Measurements from ENCODE around the gene IL1RAPL1. TPM values are rescaled to one million over a fixed set of nuclear protein-coding genes. Genes with fewer than 3 reads are reported as not detected.
"Not testable (repeated sequence)": the region's sequence is repeated elsewhere in the genome, so short reads cannot be mapped to it uniquely, and the experiment has no call there.

The IL1RAPL1 gene
- total RNA-seq, 1 experiment from 2014 or later = 3.2 TPM

- no peak for DNase-seq (ENCODE audit: low read depth)
These were observed 522.8 kb downstream of the IL1RAPL1 start for GRCh38 chrX:29110041-29110440.

GRCh38 chrX:29113221-29113620 lies 526.0 kb downstream of the IL1RAPL1 start:
- no peak for DNase-seq (ENCODE audit: low read depth)

GRCh38 chrX:29122817-29123216 lies 535.6 kb downstream of the IL1RAPL1 start:
- not testable (repeated sequence) for DNase-seq (ENCODE audit: low read depth)

GRCh38 chrX:29130905-29131304 lies 543.7 kb downstream of the IL1RAPL1 start:
- no peak for DNase-seq (ENCODE audit: low read depth)

GRCh38 chrX:29136904-29137303 lies 549.7 kb downstream of the IL1RAPL1 start:
- no peak for DNase-seq (ENCODE audit: low read depth)

- DNase-seq (ENCODE audit: low read depth) = no peak
These were observed 550.8 kb downstream of the IL1RAPL1 start for GRCh38 chrX:29138003-29138402.

- DNase-seq (ENCODE audit: low read depth) = peak; percentile 85
These were observed 556.1 kb downstream of the IL1RAPL1 start for GRCh38 chrX:29143356-29143755.

- peak; percentile 63 for DNase-seq (ENCODE audit: low read depth)
These were observed 556.5 kb downstream of the IL1RAPL1 start for GRCh38 chrX:29143756-29144155.

GRCh38 chrX:29145316-29145715 lies 558.1 kb downstream of the IL1RAPL1 start:
- peak; percentile 36 for DNase-seq (ENCODE audit: low read depth)

GRCh38 chrX:29148511-29148910 lies 561.3 kb downstream of the IL1RAPL1 start:
- DNase-seq (ENCODE audit: low read depth) = no peak

- DNase-seq (ENCODE audit: low read depth) = no peak
These were observed 568.0 kb downstream of the IL1RAPL1 start for GRCh38 chrX:29155286-29155685.

GRCh38 chrX:29172880-29173279 lies 585.6 kb downstream of the IL1RAPL1 start:
- peak; percentile 71 for DNase-seq (ENCODE audit: low read depth)

GRCh38 chrX:29187264-29187663 lies 600.0 kb downstream of the IL1RAPL1 start:
- no peak for DNase-seq (ENCODE audit: low read depth)

- DNase-seq (ENCODE audit: low read depth) = no peak
These were observed 609.3 kb downstream of the IL1RAPL1 start for GRCh38 chrX:29196501-29196900.

- DNase-seq (ENCODE audit: low read depth) = no peak
These were observed 628.0 kb downstream of the IL1RAPL1 start for GRCh38 chrX:29215251-29215650.

GRCh38 chrX:29225670-29226069 lies 638.4 kb downstream of the IL1RAPL1 start:
- DNase-seq (ENCODE audit: low read depth) = peak; percentile 36

- DNase-seq (ENCODE audit: low read depth) = peak; percentile 67
These were observed 642.6 kb downstream of the IL1RAPL1 start for GRCh38 chrX:29229802-29230201.

- no peak for DNase-seq (ENCODE audit: low read depth)
These were observed 644.6 kb downstream of the IL1RAPL1 start for GRCh38 chrX:29231800-29232199.

GRCh38 chrX:29233592-29234183 lies 646.4 kb downstream of the IL1RAPL1 start:
- peak; percentile 33 for DNase-seq (ENCODE audit: low read depth)

GRCh38 chrX:29237972-29238371 lies 650.7 kb downstream of the IL1RAPL1 start:
- no peak for DNase-seq (ENCODE audit: low read depth)

GRCh38 chrX:29241809-29242208 lies 654.6 kb downstream of the IL1RAPL1 start:
- DNase-seq (ENCODE audit: low read depth) = peak; percentile 35

- DNase-seq (ENCODE audit: low read depth) = no peak
These were observed 655.6 kb downstream of the IL1RAPL1 start for GRCh38 chrX:29242856-29243255.

- no peak for DNase-seq (ENCODE audit: low read depth)
These were observed 656.7 kb downstream of the IL1RAPL1 start for GRCh38 chrX:29243942-29244341.

- DNase-seq (ENCODE audit: low read depth) = no peak
These were observed 667.3 kb downstream of the IL1RAPL1 start for GRCh38 chrX:29254515-29254914.

Data from M059J (cell line).